HepG2 (cell line): ENCODE results near the gene JPH3. TPM values are rescaled to one million over a fixed set of nuclear protein-coding genes. Genes with fewer than 3 reads are reported as not detected.

Source experiments
- ATAC-seq: fragments of 200-7000 bp; cut with Tn5 transposase; 3 replicates; pipeline ENCODE4 v1.9.1; 2020; ENCODE audit warnings: mild to moderate bottlenecking, moderate library complexity
- BruUV-seq: library from RNA; stranded (reverse); fragments of 400-500 nt; replicated peaks from 2 replicates; lab custom pipeline; 2021; lab: Mats Ljungman, UMichigan
- CTCF ChIA-PET: fragments of 300-600 bp; formaldehyde crosslinking; extraction: SDS; loops from one replicate; lab custom pipeline; 2021; ENCODE audit warnings: low total read pairs, inconsistent platforms, low intra/inter-chr PET ratio; lab: Yijun Ruan, JAX
- POLR2A ChIA-PET: fragments of 350-600 bp; sonication (Branson Sonifier 250); formaldehyde crosslinking; loops from one replicate; lab custom pipeline; 2020; ENCODE audit warnings: antibody characterized with exemption, inconsistent platforms; lab: Yijun Ruan, JAX
- DNase-seq: peaks from one replicate; pipeline ENCODE4 v3.0.0-alpha.2; 2015; ENCODE audit warnings: low spot score
- FAIRE-seq: peaks from 3 replicates; lab custom pipeline; 2011; peaks lifted over from hg19 to GRCh38; lab: Jason Lieb, UNC
- H2AFZ ChIP-seq: one replicate; pipeline ENCODE4 v1.6.1; 2011; ENCODE audit warnings: low read length, inconsistent platforms
- H3K27ac ChIP-seq: fragments of 300-600 bp; 3 replicates; pipeline ENCODE4 v1.8.0; 2011; ENCODE audit warnings: mixed run types, mild to moderate bottlenecking, mixed read lengths, low read length, inconsistent platforms; ENCODE audit not compliant: insufficient read depth; ENCODE audit errors: extremely low read length
- H3K27me3 ChIP-seq, 2 experiments: fragments of 200-600 bp in 1 of 2; 2 replicates in 1 of 2; 3 replicates in 1 of 2; pipeline versions ENCODE4 v1.6.0 to v1.8.0; 2011; ENCODE audit warnings: low read length in 2 of 2, mild to moderate bottlenecking in 2 of 2, moderate library complexity in 2 of 2, inconsistent platforms in 1 of 2; ENCODE audit not compliant: insufficient read depth in 2 of 2, control insufficient read depth in 1 of 2
- H3K36me3 ChIP-seq, 2 experiments: fragments of 200-600 bp in 1 of 2; replicated peaks in 1 of 2; 2 replicates in 1 of 2; 3 replicates in 1 of 2; pipeline versions ENCODE4 v1.5.1 to v1.8.0; 2011; ENCODE audit warnings: low read length in 2 of 2, inconsistent platforms in 1 of 2; ENCODE audit not compliant: insufficient read depth in 2 of 2, control insufficient read depth in 1 of 2
- H3K4me1 ChIP-seq: 2 replicates; pipeline ENCODE4 v1.5.1; 2012; ENCODE audit warnings: low read length, inconsistent platforms; ENCODE audit not compliant: insufficient read depth
- H3K4me2 ChIP-seq: 2 replicates; pipeline ENCODE4 v1.6.0; 2011; ENCODE audit warnings: low read depth, low read length, inconsistent platforms
- H3K4me3 ChIP-seq, 3 experiments: fragments of 200-600 bp in 1 of 3; sonication (generic), shearing (Covaris generic) in 1 of 3; replicated peaks in 1 of 3; 2 replicates each; pipeline ENCODE4 v1.5.1; 2011 to 2016; ENCODE audit warnings: low read length in 3 of 3, inconsistent platforms in 2 of 3, low read depth in 2 of 3, mild to moderate bottlenecking in 2 of 3, control low read depth in 1 of 3, mixed read lengths in 1 of 3; ENCODE audit not compliant: insufficient read depth in 1 of 3
- H3K79me2 ChIP-seq: one replicate; pipeline ENCODE4 v1.6.1; 2011; ENCODE audit warnings: low read length, inconsistent platforms; ENCODE audit not compliant: insufficient read depth
- H3K9ac ChIP-seq: 2 replicates; pipeline ENCODE4 v1.6.0; 2011; ENCODE audit warnings: mild to moderate bottlenecking, low read depth, low read length, inconsistent platforms; ENCODE audit not compliant: insufficient read depth
- H3K9me3 ChIP-seq: 2 replicates; pipeline ENCODE4 v1.5.1; 2012; ENCODE audit warnings: mild to moderate bottlenecking, low read length
- H4K20me1 ChIP-seq: 2 replicates; pipeline ENCODE4 v1.6.0; 2011; ENCODE audit warnings: inconsistent platforms, mild to moderate bottlenecking, low read length, moderate library complexity; ENCODE audit not compliant: insufficient read depth
- GTF2F1 ChIP-seq: fragments of 150-350 bp; IDR thresholded peaks from 2 replicates; pipeline ENCODE4 v1.6.1; 2014; ENCODE audit warnings: low read length
- HOXA7 ChIP-seq: sonication (generic); formaldehyde crosslinking; IDR thresholded peaks from 2 replicates; pipeline ENCODE4 v1.8.1; 2022; ENCODE audit warnings: mild to moderate bottlenecking, missing genetic modification reagents, moderate library complexity
- ZNF263 ChIP-seq: sonication (generic); formaldehyde crosslinking; IDR thresholded peaks from 2 replicates; pipeline ENCODE4 v1.4.0; 2020; ENCODE audit warnings: missing genetic modification reagents
- ZNF709 ChIP-seq: sonication (generic); formaldehyde crosslinking; IDR thresholded peaks from 2 replicates; pipeline ENCODE4 v1.5.0; 2020; ENCODE audit warnings: mild to moderate bottlenecking, missing genetic modification reagents
- WGBS: methylation state at CpG from one replicate; pipeline ENCODE4 v1.1.6; 2017; ENCODE audit warnings: low lambda C conversion rate; 5-methylcytosine and 5-hydroxymethylcytosine counted together
- in situ Hi-C: cut with HindIII; loops from 2 replicates; pipeline ENCODE4 v1.10.0; 2017; ENCODE audit warnings: low pct_unique_long_range_greater_than_20kb; ENCODE audit not compliant: extremely low pct_ligation_motif_present
- intact Hi-C: fragments of 100-400 bp; cut with micrococcal nuclease; formaldehyde crosslinking; loops from one replicate; pipeline ENCODE4 v1.10.0; 2022; ENCODE audit not compliant: unreplicated experiment
- polyA plus RNA-seq, 8 experiments: library from polyadenylated mRNA; depleted of rRNA in 3 of 8; stranded (reverse) in 7 of 8; unstranded in 1 of 8; fragments of >200 nt; fragmentation: Illumina TruSeq in 4 of 8; extraction: Trizol in 4 of 8; gene quantifications; 2 replicates each; pipeline versions ENCODE4 v1.2.1 to v1.2.3, GENCODE V29; 2011 to 2016; ENCODE audit warnings: low read depth in 4 of 8, missing spikeins in 1 of 8, mixed read lengths in 1 of 8; ENCODE audit not compliant: insufficient read depth in 1 of 8
- total RNA-seq, 5 experiments: library from RNA; depleted of rRNA; stranded (reverse); fragments of >200 nt; fragmentation: Illumina TruSeq; extraction: Trizol; gene quantifications; 2 replicates each; pipeline ENCODE4 v1.2.3, GENCODE V29; 2016; ENCODE audit warnings: low read depth in 1 of 5

Gene JPH3
- total and polyA plus RNA-seq, 2 of the 13 experiments (the other 11 are each of a cell fraction or from before 2014, with no cell fraction given) = not detected

- POLR2A ChIA-PET = interaction anchor here (1.0 to 1.4 kb wide), 4 partner anchors 10 to 110 kb away, joined by 3 to 6 read pairs (median 4); no protein-coding TSS in a partner anchor
- no peak overlapping the region for H2AFZ ChIP-seq
- ATAC-seq = no peak
Measured at GRCh38 chr16:87571868-87572244, 30.5 kb upstream of the JPH3 start.

GRCh38 chr16:87572959-87573358 is 29.3 kb upstream of the JPH3 start:
- no peaks in the 10 kb centered on the region for H3K79me2 ChIP-seq
- BruUV-seq = no TSS peak
- ChIA-PET CTCF (no interaction called here), POLR2A (no interaction called here)
- no peak overlapping the region for H2AFZ ChIP-seq
- no peaks in the 10 kb centered on the region for H4K20me1 ChIP-seq
- in situ Hi-C loops (no loop called here), intact Hi-C loops (no loop called here)
- H3K9me3 ChIP-seq = no peaks in the 10 kb centered on the region
- no peak overlapping the region for H3K27ac ChIP-seq
- peaks cover 3 to 40% of the 10 kb centered on the region in 2 experiments; a peak in 3 of 5 replicates for H3K27me3 ChIP-seq
- 37% methylated on average over 6 of the region's 6 CpGs for WGBS
- H3K9ac ChIP-seq = no peak overlapping the region
- no peak overlapping the region for H3K4me3 ChIP-seq
- ATAC-seq (peak; percentile 11; the same call in 1 of the 3 replicates), FAIRE-seq (no peak), DNase-seq (no peak)
- no peaks in the 10 kb centered on the region for H3K36me3 ChIP-seq
- TF ChIP-seq GTF2F1 (no peak), ZNF263 (CRISPR knock-in tag) (peak; percentile 83)
- H3K4me1 ChIP-seq = peaks cover 25% of the 10 kb centered on the region
- no peak overlapping the region for H3K4me2 ChIP-seq

More at GRCh38 chr16:87571868-87572244, 30.5 kb upstream of the JPH3 start:
- no peak for FAIRE-seq
- no peaks in the 10 kb centered on the region for H3K79me2 ChIP-seq
- H3K4me3 ChIP-seq = no peak overlapping the region
- no peaks in the 10 kb centered on the region for H4K20me1 ChIP-seq
- no peak overlapping the region for H3K27ac ChIP-seq
- no peaks in the 10 kb centered on the region for H3K9me3 ChIP-seq
- H3K27me3 ChIP-seq = peaks cover 3 to 45% of the 10 kb centered on the region in 2 experiments; a peak in 3 of 5 replicates
- TF ChIP-seq HOXA7 (CRISPR knock-in tag) (no peak), ZNF709 (CRISPR knock-in tag) (0 out of 2 replicates have a peak, but pooled peaks have one; percentile 3)
- WGBS = 36% methylated on average over 11 of the region's 11 CpGs
- CTCF ChIA-PET = interaction anchor here (1.5 to 1.6 kb wide), 2 partner anchors 64 to 110 kb away, joined by 5 to 15 read pairs; no protein-coding TSS in a partner anchor
- H3K4me2 ChIP-seq = peak overlapping the region; percentile 54; the same call in 1 of the 2 replicates
- DNase-seq = no peak
- BruUV-seq = no TSS peak
- intact Hi-C loops (loop anchor here (1.0 kb wide), 2 partner anchors 83 to 111 kb away; no protein-coding TSS in a partner anchor), in situ Hi-C loops (no loop called here)
- H3K9ac ChIP-seq = no peak overlapping the region
- no peaks in the 10 kb centered on the region for H3K36me3 ChIP-seq
- peaks cover 25% of the 10 kb centered on the region for H3K4me1 ChIP-seq
